Loucy (cell line): Measurements from ENCODE around the gene NELFA.
A peak's percentile ranks its signal among the peaks of the same experiment; 100 is the strongest.

Experiments
- H2AFZ ChIP-seq: fragments of 200-600 bp; sonication (generic); 2 replicates; pipeline ENCODE4 v1.6.0; 2016; ENCODE audit warnings: antibody characterized with exemption, mild to moderate bottlenecking, low read length, moderate library complexity
- H3F3A ChIP-seq: fragments of 200-600 bp; 2 replicates; pipeline ENCODE4 v1.6.0; 2016; ENCODE audit warnings: antibody characterized with exemption, low read depth, mild to moderate bottlenecking
- H3K27me3 ChIP-seq: fragments of 200-600 bp; sonication (generic); 2 replicates; pipeline ENCODE4 v1.6.1; 2014; ENCODE audit warnings: low read length, mild to moderate bottlenecking; ENCODE audit not compliant: insufficient read depth, poor library complexity, severe bottlenecking
- H3K36me3 ChIP-seq: fragments of 200-600 bp; sonication (generic); 2 replicates; pipeline ENCODE4 v1.6.1; 2016; ENCODE audit warnings: low read length; ENCODE audit not compliant: insufficient read depth
- H3K4me1 ChIP-seq: fragments of 200-600 bp; sonication (generic); 2 replicates; pipeline ENCODE4 v1.5.1; 2014; ENCODE audit warnings: low read length, mild to moderate bottlenecking; ENCODE audit not compliant: insufficient read depth, poor library complexity, severe bottlenecking
- H3K4me2 ChIP-seq: fragments of 200-600 bp; sonication (generic); 2 replicates; pipeline ENCODE4 v1.6.0; 2014; ENCODE audit warnings: antibody characterized with exemption, low read length, low read depth, mild to moderate bottlenecking; ENCODE audit not compliant: poor library complexity, severe bottlenecking
- H3K4me3 ChIP-seq: fragments of 200-600 bp; sonication (generic); 2 replicates; pipeline ENCODE4 v1.5.1; 2014; ENCODE audit warnings: low read length, mild to moderate bottlenecking, mixed read lengths; ENCODE audit not compliant: poor library complexity, severe bottlenecking
- H3K79me2 ChIP-seq: fragments of 200-600 bp; sonication (generic); 2 replicates; pipeline ENCODE4 v1.6.1; 2014; ENCODE audit warnings: low read length; ENCODE audit not compliant: insufficient read depth
- H3K9ac ChIP-seq: fragments of 200-600 bp; sonication (generic); 2 replicates; pipeline ENCODE4 v1.6.0; 2014; ENCODE audit warnings: mild to moderate bottlenecking, low read depth, low read length, moderate library complexity; ENCODE audit not compliant: poor library complexity, severe bottlenecking
- H3K9me2 ChIP-seq: fragments of 200-600 bp; sonication (generic); replicated peaks from 2 replicates; pipeline ENCODE4 v1.6.1; 2016; ENCODE audit warnings: low read depth, low read length, mixed read lengths
- H3K9me3 ChIP-seq: fragments of 200-600 bp; sonication (generic); 2 replicates; pipeline ENCODE4 v1.6.1; 2014; ENCODE audit warnings: mild to moderate bottlenecking, antibody characterized with exemption, low read length, low read depth; ENCODE audit not compliant: insufficient read depth
- H4K20me1 ChIP-seq: fragments of 200-600 bp; sonication (generic); 2 replicates; pipeline ENCODE4 v1.6.0; 2014; ENCODE audit warnings: antibody characterized with exemption, low read length, mild to moderate bottlenecking; ENCODE audit not compliant: insufficient read depth, poor library complexity, severe bottlenecking
- CTCF ChIP-seq: fragments of 200-600 bp; sonication (generic); conservative IDR thresholded peaks from 2 replicates; pipeline ENCODE4 v1.5.1; 2014; ENCODE audit warnings: mild to moderate bottlenecking, antibody characterized with exemption, low read length
- EZH2phosphoT487 ChIP-seq: fragments of 200-600 bp; IDR thresholded peaks from 2 replicates; pipeline ENCODE4 v1.6.1; 2018; ENCODE audit warnings: antibody characterized with exemption, mild to moderate bottlenecking, moderate library complexity, borderline replicate concordance

Gene NELFA

GRCh38 chr4:2044119-2044485 lies 35.3 kb upstream of the NELFA start:
- no peaks in the 10 kb centered on the region for H3K9me2 ChIP-seq
- no peak overlapping the region for H3K9ac ChIP-seq
- H3K4me2 ChIP-seq, result no peak overlapping the region
- H2AFZ ChIP-seq, result no peak overlapping the region
- TF ChIP-seq EZH2phosphoT487 (no peak), CTCF (no peak)
- H3K9me3 ChIP-seq, result no peaks in the 10 kb centered on the region
- no peaks in the 10 kb centered on the region for H3F3A ChIP-seq
- H3K79me2 ChIP-seq, result no peaks in the 10 kb centered on the region
- no peak overlapping the region for H3K4me3 ChIP-seq
- H3K27me3 ChIP-seq, result no peaks in the 10 kb centered on the region
- H3K36me3 ChIP-seq, result no peaks in the 10 kb centered on the region
- no peaks in the 10 kb centered on the region for H4K20me1 ChIP-seq
- no peaks in the 10 kb centered on the region for H3K4me1 ChIP-seq

- no peak for TF ChIP-seq CTCF
- TF ChIP-seq EZH2phosphoT487, result no peak
- no peaks in the 10 kb centered on the region for H3K9me3 ChIP-seq
- H3K9ac ChIP-seq, result no peak overlapping the region
- no peaks in the 10 kb centered on the region for H4K20me1 ChIP-seq
- no peaks in the 10 kb centered on the region for H3K9me2 ChIP-seq
- H3K4me1 ChIP-seq, result no peaks in the 10 kb centered on the region
- no peak overlapping the region for H3K4me2 ChIP-seq
- no peak overlapping the region for H2AFZ ChIP-seq
- no peaks in the 10 kb centered on the region for H3K79me2 ChIP-seq
- H3K27me3 ChIP-seq, result no peaks in the 10 kb centered on the region
- H3K36me3 ChIP-seq, result no peaks in the 10 kb centered on the region
- no peaks in the 10 kb centered on the region for H3F3A ChIP-seq
- H3K4me3 ChIP-seq, result no peak overlapping the region
Observed at GRCh38 chr4:2043396-2044118, 34.8 kb upstream of the NELFA start.

GRCh38 chr4:2042947-2043395 lies 34.2 kb upstream of the NELFA start:
- no peak overlapping the region for H3K9ac ChIP-seq
- H3K4me2 ChIP-seq, result peak overlapping the region; percentile 31
- H3K4me3 ChIP-seq, result peak overlapping the region; percentile 59
- H3F3A ChIP-seq, result no peaks in the 10 kb centered on the region
- H3K4me1 ChIP-seq, result no peaks in the 10 kb centered on the region
- H3K9me2 ChIP-seq, result no peaks in the 10 kb centered on the region
- H3K36me3 ChIP-seq, result no peaks in the 10 kb centered on the region
- H2AFZ ChIP-seq, result no peak overlapping the region
- H3K27me3 ChIP-seq, result no peaks in the 10 kb centered on the region
- no peaks in the 10 kb centered on the region for H3K79me2 ChIP-seq
- no peaks in the 10 kb centered on the region for H4K20me1 ChIP-seq
- TF ChIP-seq EZH2phosphoT487, result no peak
- no peaks in the 10 kb centered on the region for H3K9me3 ChIP-seq
